PC-3 (cell line): ENCODE measurements around the gene UFC1. TPM values are rescaled to one million over a fixed set of nuclear protein-coding genes. Genes with fewer than 3 reads are reported as not detected.

Source experiments
- ATAC-seq: fragments of 200-7000 bp; cut with Tn5 transposase; 2 replicates; pipeline ENCODE4 v1.9.1; 2020; ENCODE audit warnings: mild to moderate bottlenecking, moderate library complexity
- BruUV-seq: library from RNA; stranded (reverse); fragments of 400-500 nt; replicated peaks from 2 replicates; lab custom pipeline; 2021; lab: Mats Ljungman, UMichigan
- CTCF ChIA-PET: fragments of 300-600 bp; sonication (Branson Sonifier 250); formaldehyde crosslinking; loops from one replicate; lab custom pipeline; 2022; ENCODE audit warnings: antibody characterized with exemption; lab: Charles Lee
- POLR2A ChIA-PET: fragments of 300-600 bp; sonication (Branson Sonifier 250); formaldehyde crosslinking; loops from one replicate; lab custom pipeline; 2022; ENCODE audit warnings: antibody characterized with exemption; ENCODE audit not compliant: unreplicated experiment; lab: Charles Lee
- DNase-seq: peaks from one replicate; pipeline ENCODE4 v3.0.0-alpha.2; 2015
- H2AFZ ChIP-seq: fragments of 300-600 bp; sonication (generic); 2 replicates; pipeline ENCODE4 v1.6.0; 2016; ENCODE audit warnings: antibody characterized with exemption, low read length
- H3F3A ChIP-seq: fragments of 300-600 bp; sonication (generic); one replicate; pipeline ENCODE4 v1.6.0; 2017; ENCODE audit warnings: antibody characterized with exemption, low read length, control low read depth, mild to moderate bottlenecking; ENCODE audit not compliant: unreplicated experiment
- H3K27ac ChIP-seq: fragments of 300-600 bp; sonication (generic); 2 replicates; pipeline ENCODE4 v1.5.1; 2016; ENCODE audit warnings: mild to moderate bottlenecking, low read length
- H3K27me3 ChIP-seq: fragments of 300-600 bp; sonication (generic); 2 replicates; pipeline ENCODE4 v1.6.1; 2016; ENCODE audit warnings: low read length, mixed read lengths
- H3K36me3 ChIP-seq: fragments of 300-600 bp; sonication (generic); 2 replicates; pipeline ENCODE4 v1.6.1; 2016; ENCODE audit warnings: low read depth, mixed run types, low read length, mixed read lengths
- H3K4me1 ChIP-seq: fragments of 300-600 bp; sonication (generic); 2 replicates; pipeline ENCODE4 v1.5.1; 2016; ENCODE audit warnings: low read length; ENCODE audit not compliant: insufficient read depth
- H3K4me2 ChIP-seq: fragments of 300-600 bp; sonication (generic); 2 replicates; pipeline ENCODE4 v1.6.0; 2016; ENCODE audit warnings: low read length
- H3K4me3 ChIP-seq: fragments of 300-600 bp; sonication (generic); 2 replicates; pipeline ENCODE4 v1.5.1; 2016; ENCODE audit warnings: mild to moderate bottlenecking, low read length, mixed read lengths
- H3K79me2 ChIP-seq: fragments of 300-600 bp; sonication (generic); 2 replicates; pipeline ENCODE4 v1.6.1; 2017; ENCODE audit warnings: low read length, mixed read lengths
- H3K9ac ChIP-seq: fragments of 300-600 bp; sonication (generic); 2 replicates; pipeline ENCODE4 v1.6.0; 2016; ENCODE audit warnings: mild to moderate bottlenecking, low read length
- H3K9me2 ChIP-seq: fragments of 300-600 bp; sonication (generic); replicated peaks from 2 replicates; pipeline ENCODE4 v1.6.1; 2016; ENCODE audit warnings: mixed run types, low read length, mixed read lengths
- H3K9me3 ChIP-seq: fragments of 300-600 bp; sonication (generic); 2 replicates; pipeline ENCODE4 v1.6.1; 2016; ENCODE audit warnings: low read length, mixed read lengths
- H4K20me1 ChIP-seq: fragments of 300-600 bp; sonication (generic); 2 replicates; pipeline ENCODE4 v1.6.1; 2016; ENCODE audit warnings: low read length, mixed read lengths
- EZH2 ChIP-seq: fragments of 300-600 bp; sonication (generic); IDR thresholded peaks from one replicate; pipeline ENCODE4 v1.6.1; 2017; ENCODE audit warnings: antibody characterized with exemption, mild to moderate bottlenecking, low read length; ENCODE audit not compliant: unreplicated experiment
- EZH2phosphoT487 ChIP-seq: fragments of 300-600 bp; sonication (generic); IDR thresholded peaks from 2 replicates; pipeline ENCODE4 v1.6.1; 2018; ENCODE audit warnings: mild to moderate bottlenecking, antibody characterized with exemption, low read length, borderline replicate concordance
- intact Hi-C: fragments of 100-400 bp; cut with micrococcal nuclease; formaldehyde crosslinking; loops from 2 replicates; pipeline ENCODE4 v1.9.0; 2023
- total RNA-seq: library from RNA; depleted of rRNA; stranded (reverse); fragments of >200 nt; gene quantifications from 2 replicates; pipeline ENCODE4 v1.2.3, GENCODE V29; 2014
- TF ChIP-seq, protein P1 (sequence below): fragments of 300-600 bp; sonication (generic); conservative IDR thresholded peaks from 2 replicates; pipeline ENCODE4 v1.5.1; 2017; ENCODE audit warnings: antibody characterized with exemption, low read depth, mild to moderate bottlenecking, low read length

UFC1 gene
- total RNA-seq, 1 experiment from 2014 or later: 113 TPM

DNA sequence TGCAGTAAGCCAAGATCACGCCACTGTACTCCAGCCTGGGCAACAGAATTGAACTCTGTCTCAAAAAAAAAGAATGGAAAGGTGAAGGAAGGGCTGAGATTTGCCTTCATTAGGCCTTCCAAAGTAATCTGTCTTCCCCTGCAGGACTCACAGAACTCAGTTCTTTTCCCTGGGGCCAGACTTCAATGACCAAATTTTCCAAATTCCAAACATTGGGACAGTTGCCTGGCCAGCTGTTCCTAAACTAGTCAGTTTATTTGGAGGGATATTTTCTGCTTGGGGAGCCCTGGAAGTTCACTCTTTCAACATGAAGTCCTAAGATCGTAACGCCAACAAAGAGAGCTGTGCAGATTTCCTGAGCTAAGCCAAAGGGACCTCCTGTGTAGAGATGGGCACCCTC, 15.9 kb upstream of the UFC1 start:
- no peaks in the 10 kb centered on the region for H3K36me3 ChIP-seq
- H3K4me3 ChIP-seq: no peak overlapping the region
- H3K4me2 ChIP-seq: no peak overlapping the region
- H3K9me3 ChIP-seq: no peaks in the 10 kb centered on the region
- no TSS peak for BruUV-seq
- peaks cover 29% of the 10 kb centered on the region for H3K79me2 ChIP-seq
- no peaks in the 10 kb centered on the region for H3K9me2 ChIP-seq
- no peaks in the 10 kb centered on the region for H4K20me1 ChIP-seq
- DNase-seq (no peak), ATAC-seq (no peak)
- H2AFZ ChIP-seq: no peak overlapping the region
- intact Hi-C loops: no loop called here
- no peak overlapping the region for H3K9ac ChIP-seq
- ChIA-PET CTCF (no interaction called here), POLR2A (no interaction called here)
- H3K27me3 ChIP-seq: no peaks in the 10 kb centered on the region
- TF ChIP-seq, protein P1, sequence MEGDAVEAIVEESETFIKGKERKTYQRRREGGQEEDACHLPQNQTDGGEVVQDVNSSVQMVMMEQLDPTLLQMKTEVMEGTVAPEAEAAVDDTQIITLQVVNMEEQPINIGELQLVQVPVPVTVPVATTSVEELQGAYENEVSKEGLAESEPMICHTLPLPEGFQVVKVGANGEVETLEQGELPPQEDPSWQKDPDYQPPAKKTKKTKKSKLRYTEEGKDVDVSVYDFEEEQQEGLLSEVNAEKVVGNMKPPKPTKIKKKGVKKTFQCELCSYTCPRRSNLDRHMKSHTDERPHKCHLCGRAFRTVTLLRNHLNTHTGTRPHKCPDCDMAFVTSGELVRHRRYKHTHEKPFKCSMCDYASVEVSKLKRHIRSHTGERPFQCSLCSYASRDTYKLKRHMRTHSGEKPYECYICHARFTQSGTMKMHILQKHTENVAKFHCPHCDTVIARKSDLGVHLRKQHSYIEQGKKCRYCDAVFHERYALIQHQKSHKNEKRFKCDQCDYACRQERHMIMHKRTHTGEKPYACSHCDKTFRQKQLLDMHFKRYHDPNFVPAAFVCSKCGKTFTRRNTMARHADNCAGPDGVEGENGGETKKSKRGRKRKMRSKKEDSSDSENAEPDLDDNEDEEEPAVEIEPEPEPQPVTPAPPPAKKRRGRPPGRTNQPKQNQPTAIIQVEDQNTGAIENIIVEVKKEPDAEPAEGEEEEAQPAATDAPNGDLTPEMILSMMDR: no peak
- TF ChIP-seq EZH2: no peak
- TF ChIP-seq EZH2phosphoT487: no peak
- H3F3A ChIP-seq: peaks cover 5% of the 10 kb centered on the region
- H3K27ac ChIP-seq: no peak overlapping the region
- H3K4me1 ChIP-seq: no peaks in the 10 kb centered on the region

DNA sequence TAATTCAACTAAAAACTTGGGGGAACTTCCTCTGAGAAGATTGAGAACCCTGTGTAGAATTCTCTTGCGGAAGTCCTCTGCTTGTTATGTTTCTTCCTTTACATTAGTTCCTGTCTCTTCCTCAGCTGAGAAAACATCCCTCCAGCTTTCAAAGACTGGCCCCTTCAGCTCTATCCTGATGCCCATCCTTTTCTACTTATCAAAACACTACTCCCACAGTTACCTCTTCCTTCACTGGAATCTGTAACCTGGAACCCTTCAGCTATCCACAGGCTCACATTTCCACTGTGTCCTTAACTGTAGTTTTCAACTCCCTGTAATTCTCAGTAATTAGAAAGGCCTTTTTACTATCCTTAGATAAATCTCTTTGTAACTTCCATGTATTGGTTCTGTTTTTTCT, 15.3 kb upstream of the UFC1 start:
- no peak overlapping the region for H3K27ac ChIP-seq
- H3K4me2 ChIP-seq: no peak overlapping the region
- no peak overlapping the region for H2AFZ ChIP-seq
- H3K9ac ChIP-seq: no peak overlapping the region
- no peaks in the 10 kb centered on the region for H3K9me3 ChIP-seq
- H3F3A ChIP-seq: peaks cover 2% of the 10 kb centered on the region
- no peaks in the 10 kb centered on the region for H4K20me1 ChIP-seq
- no TSS peak for BruUV-seq
- DNase-seq (no peak), ATAC-seq (no peak)
- H3K79me2 ChIP-seq: peaks cover 24% of the 10 kb centered on the region
- intact Hi-C loops: no loop called here
- TF ChIP-seq, protein P1: no peak
- TF ChIP-seq EZH2phosphoT487 (no peak), EZH2 (no peak)
- H3K4me1 ChIP-seq: no peaks in the 10 kb centered on the region
- no peaks in the 10 kb centered on the region for H3K36me3 ChIP-seq
- ChIA-PET CTCF (no interaction called here), POLR2A (no interaction called here)
- H3K4me3 ChIP-seq: no peak overlapping the region
- no peaks in the 10 kb centered on the region for H3K9me2 ChIP-seq
- no peaks in the 10 kb centered on the region for H3K27me3 ChIP-seq

DNA sequence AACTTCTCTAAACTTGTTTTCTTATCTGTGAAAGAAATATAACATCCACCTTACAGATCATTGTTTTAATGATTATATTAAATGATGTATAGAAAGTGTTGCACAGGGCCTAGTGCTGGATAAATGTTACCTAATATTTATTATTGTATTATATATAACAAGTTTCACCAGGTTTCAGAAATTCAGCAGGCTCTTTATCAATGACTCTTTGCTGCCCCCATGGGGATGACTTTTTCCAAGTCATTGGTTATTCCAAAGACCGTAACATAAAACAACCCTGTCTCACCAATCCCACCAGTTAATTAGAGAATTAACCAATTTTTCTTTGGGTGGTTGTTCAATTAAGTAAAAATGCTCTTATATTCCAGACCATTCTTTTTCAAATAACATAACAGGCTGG, 14.0 kb upstream of the UFC1 start:
- Histone ChIP-seq H3F3A (no peaks in the 10 kb centered on the region), H3K27ac (no peak overlapping the region), H3K9me2 (no peaks in the 10 kb centered on the region), H3K9ac (no peak overlapping the region), H3K4me2 (no peak overlapping the region), H3K4me3 (no peak overlapping the region), H3K4me1 (no peaks in the 10 kb centered on the region), H3K27me3 (no peaks in the 10 kb centered on the region), H3K36me3 (no peaks in the 10 kb centered on the region), H4K20me1 (no peaks in the 10 kb centered on the region), H3K9me3 (no peaks in the 10 kb centered on the region), H3K79me2 (peaks cover 10% of the 10 kb centered on the region), H2AFZ (no peak overlapping the region)
- BruUV-seq: no TSS peak
- TF ChIP-seq, protein P1: peak; percentile 74
- TF ChIP-seq EZH2phosphoT487 (no peak), EZH2 (no peak)
- DNase-seq: peak; percentile 77
- CTCF ChIA-PET: interaction anchor here (0.8 kb wide), 1 partner anchor 150 kb away, joined by 5 read pairs; no protein-coding TSS in a partner anchor
- peak; percentile 78 for ATAC-seq
- POLR2A ChIA-PET: no interaction called here
- intact Hi-C loops: loop anchor here (1.0 kb wide), 4 partner anchors 41 to 146 kb away; partner anchors contain the start of gene KLHDC9
